Esophagus (tissue), 2 donors: ENCODE data around the gene TGFBI. TPM values are rescaled to one million over a fixed set of nuclear protein-coding genes. Genes with fewer than 3 reads are reported as not detected.
A peak's percentile ranks its signal among the peaks of the same experiment; 100 is the strongest.

ENCODE experiments used
- H3K27ac ChIP-seq, 2 donors: one replicate each; pipeline ENCODE4 v1.5.1; 2013; ENCODE audit warnings: low read depth in 2 of 2, mild to moderate bottlenecking in 2 of 2, inconsistent platforms in 1 of 2, low read length in 1 of 2, moderate library complexity in 1 of 2
- H3K27me3 ChIP-seq, 2 donors: one replicate each; pipeline ENCODE4 v1.6.1; 2013; ENCODE audit warnings: low read length in 2 of 2, control low read depth in 1 of 2, mild to moderate bottlenecking in 1 of 2; ENCODE audit not compliant: insufficient read depth in 2 of 2, control insufficient read depth in 1 of 2
- H3K36me3 ChIP-seq, 2 donors: one replicate each; pipeline ENCODE4 v1.6.1; 2013; ENCODE audit warnings: low read length in 1 of 2; ENCODE audit not compliant: control insufficient read depth in 2 of 2, insufficient read depth in 2 of 2
- H3K4me1 ChIP-seq, 2 donors: one replicate each; pipeline ENCODE4 v1.6.1; 2013; ENCODE audit warnings: low read length in 1 of 2; ENCODE audit not compliant: control insufficient read depth in 2 of 2, insufficient read depth in 2 of 2
- H3K4me3 ChIP-seq, 2 donors: one replicate each; pipeline ENCODE4 v1.5.1; 2013; ENCODE audit warnings: low read length in 2 of 2, mild to moderate bottlenecking in 2 of 2, low read depth in 1 of 2, moderate library complexity in 1 of 2
- H3K9me3 ChIP-seq, 2 donors: one replicate each; pipeline ENCODE4 v1.6.1; 2013; ENCODE audit warnings: mild to moderate bottlenecking in 2 of 2, low read depth in 1 of 2, low read length in 1 of 2, moderate library complexity in 1 of 2; ENCODE audit not compliant: control insufficient read depth in 2 of 2, insufficient read depth in 1 of 2
- WGBS, 2 donors: extraction: QIAGEN DNeasy Blood & Tissue Kit; methylation state at CpG; one replicate each; pipeline ENCODE4 v1.1.7; 2013; 5-methylcytosine and 5-hydroxymethylcytosine counted together
- polyA plus RNA-seq, 2 donors: library from polyadenylated mRNA; stranded (reverse); fragments of 200-250 nt; gene quantifications; one replicate each; pipeline ENCODE4 v1.2.3, GENCODE V29; 2013
- donor health status: healthy with polysubstance abuse.
- donor health status: Bipolar disorder and iron deficiency.

Gene TGFBI
- polyA plus RNA-seq, 2 donors: 13.9 to 14.0 TPM

- H3K36me3 ChIP-seq: peaks cover 0 to 4% of the 10 kb centered on the region in 2 donors
- H3K4me3 ChIP-seq: no peak overlapping the region
- WGBS, 2 donors: 88 to 92% methylated on average over 8 of the region's 8 CpGs
- H3K4me1 ChIP-seq: peaks cover 0 to 2% of the 10 kb centered on the region in 2 donors
- H3K9me3 ChIP-seq: no peaks in the 10 kb centered on the region
- no peaks in the 10 kb centered on the region for H3K27me3 ChIP-seq
- H3K27ac ChIP-seq: no peak overlapping the region
Observed at GRCh38 chr5:136063778-136064465, 35.1 kb downstream of the TGFBI start.

DNA sequence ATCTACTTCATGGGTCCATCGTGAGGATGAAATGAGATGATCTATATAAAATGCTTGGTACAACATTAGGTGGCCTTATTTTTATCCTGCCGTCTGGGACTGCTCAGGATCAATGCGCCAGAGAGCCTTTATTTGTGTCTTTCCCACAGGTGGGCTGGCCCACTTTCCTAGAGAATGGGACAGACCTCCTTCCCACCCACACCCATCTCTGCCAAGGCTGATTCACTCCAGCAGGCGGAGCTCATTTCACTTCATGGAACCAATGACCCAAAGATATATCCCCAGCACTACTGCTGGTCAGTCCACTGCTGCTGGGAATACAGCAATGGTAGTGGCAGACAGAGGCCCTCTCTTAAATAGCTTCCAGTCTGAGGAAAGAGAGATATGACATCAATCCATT is 35.7 kb downstream of the TGFBI start:
- 87 to 92% methylated on average over 4 of the region's 4 CpGs for WGBS, 2 donors
- no peaks in the 10 kb centered on the region for H3K9me3 ChIP-seq
- no peak overlapping the region for H3K27ac ChIP-seq
- peaks cover 0 to 4% of the 10 kb centered on the region in 2 donors for H3K36me3 ChIP-seq
- peaks cover 0 to 2% of the 10 kb centered on the region in 2 donors for H3K4me1 ChIP-seq
- H3K4me3 ChIP-seq: no peak overlapping the region
- H3K27me3 ChIP-seq: no peaks in the 10 kb centered on the region

- H3K36me3 ChIP-seq: peaks cover 0 to 4% of the 10 kb centered on the region in 2 donors
- no peak overlapping the region for H3K27ac ChIP-seq
- H3K27me3 ChIP-seq: no peaks in the 10 kb centered on the region
- peaks cover 2 to 3% of the 10 kb centered on the region in 2 donors for H3K4me1 ChIP-seq
- WGBS, 2 donors: 86 to 92% methylated on average over 2 of the region's 2 CpGs
- H3K9me3 ChIP-seq: no peaks in the 10 kb centered on the region
- H3K4me3 ChIP-seq: no peak overlapping the region
Observed at GRCh38 chr5:136065588-136065987, 36.8 kb downstream of the TGFBI start.

GRCh38 chr5:136066661-136067271 is 38.0 kb downstream of the TGFBI start:
- H3K4me1 ChIP-seq: peaks cover 2 to 3% of the 10 kb centered on the region in 2 donors
- no peaks in the 10 kb centered on the region for H3K36me3 ChIP-seq
- no peak overlapping the region for H3K27ac ChIP-seq
- no peaks in the 10 kb centered on the region for H3K27me3 ChIP-seq
- 36 to 50% methylated on average over 4 of the region's 4 CpGs for WGBS, 2 donors
- no peaks in the 10 kb centered on the region for H3K9me3 ChIP-seq
- H3K4me3 ChIP-seq: no peak overlapping the region

GRCh38 chr5:136067422-136067821 is 38.6 kb downstream of the TGFBI start:
- Histone ChIP-seq H3K27ac (no peak overlapping the region), H3K9me3 (no peaks in the 10 kb centered on the region), H3K36me3 (no peaks in the 10 kb centered on the region), H3K4me1 (peaks cover 2 to 3% of the 10 kb centered on the region in 2 donors), H3K4me3 (no peak overlapping the region), H3K27me3 (no peaks in the 10 kb centered on the region)
- 96 to 97% methylated on average over 1 of the region's 1 CpG for WGBS, 2 donors

- H3K4me1 ChIP-seq: peaks cover 2 to 3% of the 10 kb centered on the region in 2 donors
- H3K9me3 ChIP-seq: no peaks in the 10 kb centered on the region
- peak overlapping the region in 1 of 2 donors; percentile 33 for H3K27ac ChIP-seq
- 70 to 71% methylated on average over 9 of the region's 9 CpGs for WGBS, 2 donors
- no peaks in the 10 kb centered on the region for H3K27me3 ChIP-seq
- no peaks in the 10 kb centered on the region for H3K36me3 ChIP-seq
- H3K4me3 ChIP-seq: no peak overlapping the region
Observed at GRCh38 chr5:136070486-136071285, 41.9 kb downstream of the TGFBI start.

- H3K4me1 ChIP-seq: peaks cover 0 to 3% of the 10 kb centered on the region in 2 donors
- 84 to 94% methylated on average over 5 of the region's 5 CpGs for WGBS, 2 donors
- no peak overlapping the region for H3K27ac ChIP-seq
- H3K27me3 ChIP-seq: no peaks in the 10 kb centered on the region
- H3K4me3 ChIP-seq: no peak overlapping the region
- H3K9me3 ChIP-seq: no peaks in the 10 kb centered on the region
- no peaks in the 10 kb centered on the region for H3K36me3 ChIP-seq
Observed at GRCh38 chr5:136073714-136074529, 45.1 kb downstream of the TGFBI start.

GRCh38 chr5:136075466-136075891 is 46.7 kb downstream of the TGFBI start:
- Histone ChIP-seq H3K4me1 (peaks cover 0 to 1% of the 10 kb centered on the region in 2 donors), H3K36me3 (no peaks in the 10 kb centered on the region), H3K9me3 (no peaks in the 10 kb centered on the region), H3K27me3 (no peaks in the 10 kb centered on the region), H3K4me3 (no peak overlapping the region), H3K27ac (no peak overlapping the region)
- WGBS, 2 donors: 79 to 84% methylated on average over 1 of the region's 1 CpG

DNA sequence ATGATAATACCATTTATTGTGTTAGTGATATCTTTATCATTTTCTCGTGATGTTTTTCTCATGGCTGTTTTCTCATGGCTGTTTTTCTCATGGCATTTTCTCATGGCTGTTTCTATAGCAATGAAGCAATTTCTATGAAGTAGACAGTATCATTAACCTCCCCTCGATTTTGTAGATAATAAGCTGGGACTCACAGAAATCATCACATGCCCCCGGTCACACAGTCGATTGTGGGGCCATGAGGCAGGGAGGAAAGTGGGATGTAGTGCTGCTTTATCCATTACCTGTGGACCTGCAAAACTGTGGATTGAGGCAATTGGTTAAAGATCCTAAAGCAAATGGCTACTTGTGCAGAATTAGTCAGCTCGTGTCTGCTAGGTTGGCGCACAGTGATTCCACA is 47.3 kb downstream of the TGFBI start:
- Histone ChIP-seq H3K27ac (no peak overlapping the region), H3K4me1 (no peaks in the 10 kb centered on the region), H3K36me3 (no peaks in the 10 kb centered on the region), H3K4me3 (no peak overlapping the region), H3K9me3 (no peaks in the 10 kb centered on the region), H3K27me3 (no peaks in the 10 kb centered on the region)
- 74 to 80% methylated on average over 6 of the region's 6 CpGs for WGBS, 2 donors
